WI38 (cell line): ENCODE measurements around the gene FGF9.

Source experiments
- H3K4me3 ChIP-seq: 2 replicates; pipeline ENCODE4 v1.5.1; 2011; ENCODE audit warnings: low read depth, mild to moderate bottlenecking, control low read depth, low read length
- CTCF ChIP-seq: IDR thresholded peaks from 2 replicates; pipeline ENCODE4 v1.5.1; 2012; ENCODE audit warnings: low read depth, mild to moderate bottlenecking, control low read depth, low read length

FGF9 gene

GRCh38 chr13:21742096-21742495, 71.2 kb downstream of the FGF9 start:
- H3K4me3 ChIP-seq, result no peak overlapping the region
- no peak for TF ChIP-seq CTCF

- H3K4me3 ChIP-seq, result no peak overlapping the region
- TF ChIP-seq CTCF, result no peak
Observed at GRCh38 chr13:21744149-21744548, 73.3 kb downstream of the FGF9 start.

- no peak for TF ChIP-seq CTCF
Observed at GRCh38 chr13:21745307-21745706, 74.4 kb downstream of the FGF9 start.

GRCh38 chr13:21747456-21747855, 76.6 kb downstream of the FGF9 start:
- H3K4me3 ChIP-seq, result no peak overlapping the region
- no peak for TF ChIP-seq CTCF

More at GRCh38 chr13:21745307-21745706, 74.4 kb downstream of the FGF9 start:
- H3K4me3 ChIP-seq, result no peak overlapping the region

GRCh38 chr13:21748166-21748565, 77.3 kb downstream of the FGF9 start:
- no peak overlapping the region for H3K4me3 ChIP-seq
- no peak for TF ChIP-seq CTCF

GRCh38 chr13:21749410-21749809, 78.5 kb downstream of the FGF9 start:
- no peak overlapping the region for H3K4me3 ChIP-seq
- no peak for TF ChIP-seq CTCF

- H3K4me3 ChIP-seq, result no peak overlapping the region
- no peak for TF ChIP-seq CTCF
Observed at GRCh38 chr13:21752501-21752900, 81.6 kb downstream of the FGF9 start.
